PC-3 (cell line): ENCODE measurements around the gene CDK19. TPM values are rescaled to one million over a fixed set of nuclear protein-coding genes. Genes with fewer than 3 reads are reported as not detected.

Experiments used
- ATAC-seq: fragments of 200-7000 bp; cut with Tn5 transposase; 2 replicates; pipeline ENCODE4 v1.9.1; 2020; ENCODE audit warnings: mild to moderate bottlenecking, moderate library complexity
- BruUV-seq: library from RNA; stranded (reverse); fragments of 400-500 nt; replicated peaks from 2 replicates; lab custom pipeline; 2021; lab: Mats Ljungman, UMichigan
- CTCF ChIA-PET: fragments of 300-600 bp; sonication (Branson Sonifier 250); formaldehyde crosslinking; loops from one replicate; lab custom pipeline; 2022; ENCODE audit warnings: antibody characterized with exemption; lab: Charles Lee
- POLR2A ChIA-PET: fragments of 300-600 bp; sonication (Branson Sonifier 250); formaldehyde crosslinking; loops from one replicate; lab custom pipeline; 2022; ENCODE audit warnings: antibody characterized with exemption; ENCODE audit not compliant: unreplicated experiment; lab: Charles Lee
- DNase-seq: peaks from one replicate; pipeline ENCODE4 v3.0.0-alpha.2; 2015
- H2AFZ ChIP-seq: fragments of 300-600 bp; sonication (generic); 2 replicates; pipeline ENCODE4 v1.6.0; 2016; ENCODE audit warnings: antibody characterized with exemption, low read length
- H3F3A ChIP-seq: fragments of 300-600 bp; sonication (generic); one replicate; pipeline ENCODE4 v1.6.0; 2017; ENCODE audit warnings: antibody characterized with exemption, low read length, control low read depth, mild to moderate bottlenecking; ENCODE audit not compliant: unreplicated experiment
- H3K27ac ChIP-seq: fragments of 300-600 bp; sonication (generic); 2 replicates; pipeline ENCODE4 v1.5.1; 2016; ENCODE audit warnings: mild to moderate bottlenecking, low read length
- H3K27me3 ChIP-seq: fragments of 300-600 bp; sonication (generic); 2 replicates; pipeline ENCODE4 v1.6.1; 2016; ENCODE audit warnings: low read length, mixed read lengths
- H3K36me3 ChIP-seq: fragments of 300-600 bp; sonication (generic); 2 replicates; pipeline ENCODE4 v1.6.1; 2016; ENCODE audit warnings: low read depth, mixed run types, low read length, mixed read lengths
- H3K4me1 ChIP-seq: fragments of 300-600 bp; sonication (generic); 2 replicates; pipeline ENCODE4 v1.5.1; 2016; ENCODE audit warnings: low read length; ENCODE audit not compliant: insufficient read depth
- H3K4me2 ChIP-seq: fragments of 300-600 bp; sonication (generic); 2 replicates; pipeline ENCODE4 v1.6.0; 2016; ENCODE audit warnings: low read length
- H3K4me3 ChIP-seq: fragments of 300-600 bp; sonication (generic); 2 replicates; pipeline ENCODE4 v1.5.1; 2016; ENCODE audit warnings: mild to moderate bottlenecking, low read length, mixed read lengths
- H3K79me2 ChIP-seq: fragments of 300-600 bp; sonication (generic); 2 replicates; pipeline ENCODE4 v1.6.1; 2017; ENCODE audit warnings: low read length, mixed read lengths
- H3K9ac ChIP-seq: fragments of 300-600 bp; sonication (generic); 2 replicates; pipeline ENCODE4 v1.6.0; 2016; ENCODE audit warnings: mild to moderate bottlenecking, low read length
- H3K9me2 ChIP-seq: fragments of 300-600 bp; sonication (generic); replicated peaks from 2 replicates; pipeline ENCODE4 v1.6.1; 2016; ENCODE audit warnings: mixed run types, low read length, mixed read lengths
- H3K9me3 ChIP-seq: fragments of 300-600 bp; sonication (generic); 2 replicates; pipeline ENCODE4 v1.6.1; 2016; ENCODE audit warnings: low read length, mixed read lengths
- H4K20me1 ChIP-seq: fragments of 300-600 bp; sonication (generic); 2 replicates; pipeline ENCODE4 v1.6.1; 2016; ENCODE audit warnings: low read length, mixed read lengths
- CTCF ChIP-seq: fragments of 300-600 bp; sonication (generic); conservative IDR thresholded peaks from 2 replicates; pipeline ENCODE4 v1.5.1; 2017; ENCODE audit warnings: antibody characterized with exemption, low read depth, mild to moderate bottlenecking, low read length
- EZH2 ChIP-seq: fragments of 300-600 bp; sonication (generic); IDR thresholded peaks from one replicate; pipeline ENCODE4 v1.6.1; 2017; ENCODE audit warnings: antibody characterized with exemption, mild to moderate bottlenecking, low read length; ENCODE audit not compliant: unreplicated experiment
- EZH2phosphoT487 ChIP-seq: fragments of 300-600 bp; sonication (generic); IDR thresholded peaks from 2 replicates; pipeline ENCODE4 v1.6.1; 2018; ENCODE audit warnings: mild to moderate bottlenecking, antibody characterized with exemption, low read length, borderline replicate concordance
- intact Hi-C: fragments of 100-400 bp; cut with micrococcal nuclease; formaldehyde crosslinking; loops from 2 replicates; pipeline ENCODE4 v1.9.0; 2023
- total RNA-seq: library from RNA; depleted of rRNA; stranded (reverse); fragments of >200 nt; gene quantifications from 2 replicates; pipeline ENCODE4 v1.2.3, GENCODE V29; 2014

CDK19 gene
- total RNA-seq, 1 experiment from 2014 or later: 4.2 TPM

- Histone ChIP-seq H4K20me1 (no peaks in the 10 kb centered on the region), H3K4me3 (no peak overlapping the region), H3K9me2 (no peaks in the 10 kb centered on the region), H3K9me3 (no peaks in the 10 kb centered on the region), H2AFZ (no peak overlapping the region), H3K27me3 (no peaks in the 10 kb centered on the region), H3K4me1 (no peaks in the 10 kb centered on the region), H3K9ac (no peak overlapping the region), H3F3A (no peaks in the 10 kb centered on the region), H3K36me3 (no peaks in the 10 kb centered on the region), H3K27ac (no peak overlapping the region), H3K79me2 (no peaks in the 10 kb centered on the region), H3K4me2 (no peak overlapping the region)
- intact Hi-C loops: no loop called here
- no peak for ATAC-seq
- BruUV-seq: no TSS peak
- TF ChIP-seq EZH2: no peak
- no peak for TF ChIP-seq CTCF
- no peak for TF ChIP-seq EZH2phosphoT487
- ChIA-PET POLR2A (no interaction called here), CTCF (no interaction called here)
- no peak for DNase-seq
These were observed 239.3 kb downstream of the CDK19 start for GRCh38 chr6:110575925-110576463.

- H3K27ac ChIP-seq: no peak overlapping the region
- no peak for ATAC-seq
- no peaks in the 10 kb centered on the region for H3K27me3 ChIP-seq
- no peaks in the 10 kb centered on the region for H3F3A ChIP-seq
- no peak overlapping the region for H3K4me3 ChIP-seq
- H3K9me2 ChIP-seq: no peaks in the 10 kb centered on the region
- no peak overlapping the region for H3K9ac ChIP-seq
- no peak for DNase-seq
- H2AFZ ChIP-seq: no peak overlapping the region
- H3K36me3 ChIP-seq: no peaks in the 10 kb centered on the region
- ChIA-PET POLR2A (no interaction called here), CTCF (no interaction called here)
- no TSS peak for BruUV-seq
- H3K4me2 ChIP-seq: no peak overlapping the region
- no peaks in the 10 kb centered on the region for H3K79me2 ChIP-seq
- H4K20me1 ChIP-seq: no peaks in the 10 kb centered on the region
- no peaks in the 10 kb centered on the region for H3K9me3 ChIP-seq
- no peak for TF ChIP-seq EZH2
- TF ChIP-seq CTCF: no peak
- TF ChIP-seq EZH2phosphoT487: no peak
- intact Hi-C loops: no loop called here
- H3K4me1 ChIP-seq: no peaks in the 10 kb centered on the region
These were observed 240.5 kb downstream of the CDK19 start for GRCh38 chr6:110574817-110575216.

GRCh38 chr6:110573537-110573936, 241.7 kb downstream of the CDK19 start:
- Histone ChIP-seq H3K79me2 (no peaks in the 10 kb centered on the region), H3K9ac (no peak overlapping the region), H3K9me3 (no peaks in the 10 kb centered on the region), H3K27ac (no peak overlapping the region), H3K4me2 (no peak overlapping the region), H3F3A (no peaks in the 10 kb centered on the region), H2AFZ (0 out of 2 replicates have a peak overlapping the region, but pooled peaks have one; percentile 30), H3K27me3 (no peaks in the 10 kb centered on the region), H4K20me1 (no peaks in the 10 kb centered on the region), H3K9me2 (no peaks in the 10 kb centered on the region), H3K4me1 (no peaks in the 10 kb centered on the region), H3K4me3 (no peak overlapping the region), H3K36me3 (no peaks in the 10 kb centered on the region)
- TF ChIP-seq EZH2 (no peak), EZH2phosphoT487 (no peak), CTCF (no peak)
- ChIA-PET CTCF (no interaction called here), POLR2A (no interaction called here)
- ATAC-seq (no peak), DNase-seq (no peak)
- intact Hi-C loops: no loop called here
- no TSS peak for BruUV-seq
